Panc1 (cell line): ENCODE results near the gene SPEM1. TPM values are rescaled to one million over a fixed set of nuclear protein-coding genes. Genes with fewer than 3 reads are reported as not detected.
A peak's percentile ranks its signal among the peaks of the same experiment; 100 is the strongest.

Experiments used
- ATAC-seq: fragments of 200-7000 bp; cut with Tn5 transposase; 2 replicates; pipeline ENCODE4 v1.9.1; 2020; ENCODE audit warnings: mild to moderate bottlenecking, moderate library complexity
- BruUV-seq: library from RNA; stranded (reverse); fragments of 400-500 nt; replicated peaks from 2 replicates; lab custom pipeline; 2021; lab: Mats Ljungman, UMichigan
- CTCF ChIA-PET: fragments of 300-600 bp; sonication (Branson Sonifier 250); formaldehyde crosslinking; loops from one replicate; lab custom pipeline; 2022; ENCODE audit warnings: antibody characterized with exemption; lab: Charles Lee
- POLR2A ChIA-PET: fragments of 300-600 bp; sonication (Branson Sonifier 250); formaldehyde crosslinking; loops from one replicate; lab custom pipeline; 2022; ENCODE audit warnings: antibody characterized with exemption; lab: Charles Lee
- DNase-seq: peaks from one replicate; pipeline ENCODE4 v3.0.0-alpha.2; 2010; ENCODE audit warnings: low read depth, low spot score
- H3K27ac ChIP-seq: 2 replicates; pipeline ENCODE4 v1.5.1; 2011; ENCODE audit warnings: mild to moderate bottlenecking, low read length, inconsistent platforms
- H3K27me3 ChIP-seq: fragments of 200-500 bp; sonication (Bioruptor generic); 2 replicates; pipeline ENCODE4 v1.6.0; 2014; ENCODE audit warnings: low read length, inconsistent platforms; ENCODE audit not compliant: control insufficient read depth, insufficient read depth
- H3K36me3 ChIP-seq: fragments of 200-500 bp; sonication (Bioruptor generic); 2 replicates; pipeline ENCODE4 v1.5.1; 2014; ENCODE audit warnings: inconsistent platforms, mild to moderate bottlenecking, low read length, moderate library complexity; ENCODE audit not compliant: control insufficient read depth, insufficient read depth
- H3K4me1 ChIP-seq: 2 replicates; pipeline ENCODE4 v1.5.1; 2011; ENCODE audit warnings: inconsistent platforms, mild to moderate bottlenecking, low read length, moderate library complexity; ENCODE audit not compliant: control insufficient read depth, insufficient read depth
- H3K4me3 ChIP-seq, 2 experiments: 2 replicates each; pipeline ENCODE4 v1.5.1; 2011 to 2012; ENCODE audit warnings: low read depth in 2 of 2, low read length in 2 of 2, mild to moderate bottlenecking in 2 of 2, inconsistent platforms in 1 of 2, moderate library complexity in 1 of 2
- H3K9me3 ChIP-seq: fragments of 200-500 bp; sonication (Bioruptor generic); 2 replicates; pipeline ENCODE4 v1.5.1; 2014; ENCODE audit warnings: low read depth, mild to moderate bottlenecking, inconsistent platforms, low read length, moderate library complexity; ENCODE audit not compliant: control insufficient read depth, insufficient read depth
- POLR2AphosphoS5 ChIP-seq: IDR thresholded peaks from 2 replicates; pipeline ENCODE4 v1.6.1; 2012; ENCODE audit warnings: mild to moderate bottlenecking, low read depth, low read length, moderate library complexity
- SIN3A ChIP-seq: IDR thresholded peaks from 2 replicates; pipeline ENCODE4 v1.6.1; 2012; ENCODE audit warnings: low read depth, mild to moderate bottlenecking, low read length, moderate library complexity, borderline replicate concordance; ENCODE audit not compliant: insufficient read depth
- TCF7L2 ChIP-seq: IDR thresholded peaks from 2 replicates; pipeline ENCODE4 v1.6.1; 2011; ENCODE audit warnings: mild to moderate bottlenecking, low read depth, low read length, inconsistent platforms
- in situ Hi-C: cut with HindIII; loops from 2 replicates; pipeline ENCODE4 v1.10.0; 2016; ENCODE audit warnings: low sequenced_read_pairs, low pct_unique_long_range_greater_than_20kb
- intact Hi-C: fragments of 100-400 bp; cut with micrococcal nuclease; formaldehyde crosslinking; loops from one replicate; pipeline ENCODE4 v1.10.0; 2022; ENCODE audit not compliant: unreplicated experiment
- total RNA-seq: library from RNA; stranded (reverse); gene quantifications from one replicate; pipeline ENCODE4 v1.2.1, GENCODE V29; 2021; ENCODE audit not compliant: unreplicated experiment
- TF ChIP-seq, protein P1 (sequence below), 2 experiments: IDR thresholded peaks; 2 replicates each; pipeline ENCODE4 v1.6.1; 2011 to 2012; ENCODE audit warnings: low read depth in 2 of 2, control low read depth in 1 of 2, low read length in 1 of 2, mild to moderate bottlenecking in 1 of 2, moderate library complexity in 1 of 2; ENCODE audit not compliant: insufficient read depth in 1 of 2
- TF ChIP-seq, protein P2 (sequence below): fragments of 450-650 bp; IDR thresholded peaks from 2 replicates; pipeline ENCODE4 v1.5.1; 2017; ENCODE audit warnings: mild to moderate bottlenecking

Gene SPEM1
- total RNA-seq, 1 experiment from 2014 or later: not detected

DNA sequence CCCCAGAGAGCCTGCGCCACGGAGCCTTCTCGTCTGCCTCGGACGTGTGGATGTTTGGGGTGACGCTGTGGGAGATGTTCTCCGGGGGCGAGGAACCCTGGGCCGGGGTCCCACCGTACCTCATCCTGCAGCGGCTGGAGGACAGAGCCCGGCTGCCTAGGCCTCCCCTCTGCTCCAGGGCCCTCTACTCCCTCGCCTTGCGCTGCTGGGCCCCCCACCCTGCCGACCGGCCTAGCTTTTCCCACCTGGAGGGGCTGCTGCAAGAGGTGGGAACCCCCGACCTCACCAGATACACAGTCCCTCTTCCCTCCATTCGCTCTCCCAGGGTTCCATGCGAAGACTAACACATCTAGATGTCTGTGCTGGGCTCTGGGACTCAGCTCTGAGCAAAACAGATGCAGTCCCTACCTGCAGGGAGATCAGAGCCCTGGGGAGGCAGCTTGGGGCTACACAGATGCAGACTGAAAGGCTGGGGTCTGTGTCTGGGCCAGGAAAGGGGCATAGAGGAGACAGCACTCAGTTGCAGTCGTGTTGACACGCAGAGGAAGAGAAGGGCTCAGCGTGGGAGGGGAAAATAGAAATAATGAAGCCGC, 35.5 kb upstream of the SPEM1 start:
- no peak overlapping the region for H3K4me3 ChIP-seq
- CTCF ChIA-PET: no interaction called here
- no peak for DNase-seq
- POLR2A ChIA-PET: interaction anchor here (0.6 to 0.7 kb wide), 2 partner anchors 31 to 99 kb away, joined by 8 to 9 read pairs; partner anchors contain the start of gene POLR2A
- ATAC-seq: no peak
- H3K36me3 ChIP-seq: peaks cover 2% of the 10 kb centered on the region; the same call in 1 of the 2 replicates
- H3K4me1 ChIP-seq: no peaks in the 10 kb centered on the region
- no peaks in the 10 kb centered on the region for H3K9me3 ChIP-seq
- TF ChIP-seq POLR2AphosphoS5 (no peak), SIN3A (no peak)
- TF ChIP-seq, protein P1, sequence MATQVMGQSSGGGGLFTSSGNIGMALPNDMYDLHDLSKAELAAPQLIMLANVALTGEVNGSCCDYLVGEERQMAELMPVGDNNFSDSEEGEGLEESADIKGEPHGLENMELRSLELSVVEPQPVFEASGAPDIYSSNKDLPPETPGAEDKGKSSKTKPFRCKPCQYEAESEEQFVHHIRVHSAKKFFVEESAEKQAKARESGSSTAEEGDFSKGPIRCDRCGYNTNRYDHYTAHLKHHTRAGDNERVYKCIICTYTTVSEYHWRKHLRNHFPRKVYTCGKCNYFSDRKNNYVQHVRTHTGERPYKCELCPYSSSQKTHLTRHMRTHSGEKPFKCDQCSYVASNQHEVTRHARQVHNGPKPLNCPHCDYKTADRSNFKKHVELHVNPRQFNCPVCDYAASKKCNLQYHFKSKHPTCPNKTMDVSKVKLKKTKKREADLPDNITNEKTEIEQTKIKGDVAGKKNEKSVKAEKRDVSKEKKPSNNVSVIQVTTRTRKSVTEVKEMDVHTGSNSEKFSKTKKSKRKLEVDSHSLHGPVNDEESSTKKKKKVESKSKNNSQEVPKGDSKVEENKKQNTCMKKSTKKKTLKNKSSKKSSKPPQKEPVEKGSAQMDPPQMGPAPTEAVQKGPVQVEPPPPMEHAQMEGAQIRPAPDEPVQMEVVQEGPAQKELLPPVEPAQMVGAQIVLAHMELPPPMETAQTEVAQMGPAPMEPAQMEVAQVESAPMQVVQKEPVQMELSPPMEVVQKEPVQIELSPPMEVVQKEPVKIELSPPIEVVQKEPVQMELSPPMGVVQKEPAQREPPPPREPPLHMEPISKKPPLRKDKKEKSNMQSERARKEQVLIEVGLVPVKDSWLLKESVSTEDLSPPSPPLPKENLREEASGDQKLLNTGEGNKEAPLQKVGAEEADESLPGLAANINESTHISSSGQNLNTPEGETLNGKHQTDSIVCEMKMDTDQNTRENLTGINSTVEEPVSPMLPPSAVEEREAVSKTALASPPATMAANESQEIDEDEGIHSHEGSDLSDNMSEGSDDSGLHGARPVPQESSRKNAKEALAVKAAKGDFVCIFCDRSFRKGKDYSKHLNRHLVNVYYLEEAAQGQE (IDR thresholded peaks at IDR 0.05; ENCODE audit: insufficient read depth in 1 of 2, low read depth in 2 of 2, low read length in 1 of 2): no peak
- intact Hi-C loops (no loop called here), in situ Hi-C loops (no loop called here)
- no peak overlapping the region for H3K27ac ChIP-seq
- BruUV-seq: no TSS peak
- H3K27me3 ChIP-seq: no peaks in the 10 kb centered on the region

DNA sequence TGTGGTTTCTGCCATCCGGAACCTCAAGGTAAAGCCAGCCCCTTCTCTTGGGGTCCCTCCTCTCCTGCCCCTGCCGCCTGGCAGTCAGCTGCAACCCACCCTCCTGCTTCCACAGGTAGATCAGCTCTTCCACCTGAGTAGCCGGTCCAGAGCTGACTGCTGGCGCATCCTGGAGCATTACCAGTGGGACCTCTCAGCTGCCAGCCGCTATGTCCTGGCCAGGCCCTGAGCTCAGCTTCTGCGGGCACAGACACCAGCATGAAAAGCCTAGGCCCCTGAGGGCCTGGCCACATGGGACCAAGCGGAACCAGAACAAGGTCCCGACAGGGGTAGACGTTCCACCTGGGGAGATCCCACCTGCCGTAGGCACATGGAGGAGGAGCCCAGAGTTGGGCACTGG, 31.3 kb upstream of the SPEM1 start:
- Histone ChIP-seq H3K4me1 (no peaks in the 10 kb centered on the region), H3K27ac (no peak overlapping the region), H3K9me3 (no peaks in the 10 kb centered on the region), H3K27me3 (no peaks in the 10 kb centered on the region), H3K36me3 (no peaks in the 10 kb centered on the region), H3K4me3 (no peak overlapping the region)
- DNase-seq (no peak), ATAC-seq (no peak)
- ChIA-PET CTCF (no interaction called here), POLR2A (no interaction called here)
- intact Hi-C loops: no loop called here
- TF ChIP-seq TCF7L2: no peak
- TF ChIP-seq POLR2AphosphoS5: no peak
- BruUV-seq: no TSS peak
- in situ Hi-C loops: no loop called here

DNA sequence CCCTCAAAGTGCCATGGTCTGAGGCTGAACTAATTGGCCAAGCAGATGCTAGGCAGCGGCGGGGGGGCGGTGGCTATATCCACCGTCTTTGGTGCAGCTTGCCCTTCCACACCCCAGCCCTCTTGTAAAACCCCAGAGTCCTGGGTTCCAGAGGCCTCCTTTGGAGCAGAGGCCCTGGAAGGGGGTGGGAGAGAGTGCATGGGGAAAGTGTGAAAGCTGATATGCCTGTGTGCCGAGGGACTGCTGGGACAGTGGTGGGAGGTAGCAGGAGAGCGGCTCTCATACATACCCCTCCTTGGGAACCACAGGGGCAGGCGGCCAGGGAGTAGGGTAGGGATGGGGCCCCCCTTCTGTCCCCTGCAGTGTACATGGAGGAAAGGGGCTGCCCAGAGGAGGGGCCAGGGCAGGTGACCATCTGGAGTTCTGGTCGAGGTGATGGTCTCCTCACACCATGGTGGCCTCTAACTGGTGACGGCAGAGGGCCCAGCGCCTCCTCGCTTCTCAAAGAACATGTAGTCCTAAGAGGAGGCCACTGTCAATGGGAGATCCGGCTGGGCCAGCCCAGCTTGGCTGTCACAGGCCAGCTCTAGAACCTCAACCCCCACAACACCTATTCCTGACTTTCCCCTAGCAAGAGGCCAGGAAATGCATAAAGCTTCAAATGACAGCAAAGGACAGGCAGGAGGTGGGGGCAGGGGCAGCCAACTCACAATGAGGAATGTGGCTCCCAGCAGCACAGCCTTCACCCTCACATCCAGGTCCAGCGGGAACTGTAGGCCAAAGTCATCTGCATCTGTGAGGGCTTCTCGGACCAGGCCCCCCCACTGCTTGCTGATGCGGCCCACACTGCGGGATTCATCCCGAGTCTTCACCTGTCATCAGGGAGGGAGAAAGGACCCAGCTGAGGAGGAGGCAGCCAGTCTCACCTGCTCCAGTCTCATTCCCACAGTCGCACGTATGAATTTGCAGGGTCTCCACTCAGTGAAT, 29.9 kb upstream of the SPEM1 start:
- no peak overlapping the region for H3K27ac ChIP-seq
- H3K27me3 ChIP-seq: no peaks in the 10 kb centered on the region
- POLR2A ChIA-PET: no interaction called here
- ATAC-seq (no peak), DNase-seq (no peak)
- no peaks in the 10 kb centered on the region for H3K36me3 ChIP-seq
- in situ Hi-C loops: no loop called here
- TF ChIP-seq, protein P2, sequence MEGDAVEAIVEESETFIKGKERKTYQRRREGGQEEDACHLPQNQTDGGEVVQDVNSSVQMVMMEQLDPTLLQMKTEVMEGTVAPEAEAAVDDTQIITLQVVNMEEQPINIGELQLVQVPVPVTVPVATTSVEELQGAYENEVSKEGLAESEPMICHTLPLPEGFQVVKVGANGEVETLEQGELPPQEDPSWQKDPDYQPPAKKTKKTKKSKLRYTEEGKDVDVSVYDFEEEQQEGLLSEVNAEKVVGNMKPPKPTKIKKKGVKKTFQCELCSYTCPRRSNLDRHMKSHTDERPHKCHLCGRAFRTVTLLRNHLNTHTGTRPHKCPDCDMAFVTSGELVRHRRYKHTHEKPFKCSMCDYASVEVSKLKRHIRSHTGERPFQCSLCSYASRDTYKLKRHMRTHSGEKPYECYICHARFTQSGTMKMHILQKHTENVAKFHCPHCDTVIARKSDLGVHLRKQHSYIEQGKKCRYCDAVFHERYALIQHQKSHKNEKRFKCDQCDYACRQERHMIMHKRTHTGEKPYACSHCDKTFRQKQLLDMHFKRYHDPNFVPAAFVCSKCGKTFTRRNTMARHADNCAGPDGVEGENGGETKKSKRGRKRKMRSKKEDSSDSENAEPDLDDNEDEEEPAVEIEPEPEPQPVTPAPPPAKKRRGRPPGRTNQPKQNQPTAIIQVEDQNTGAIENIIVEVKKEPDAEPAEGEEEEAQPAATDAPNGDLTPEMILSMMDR: no peak
- TF ChIP-seq, protein P1 (IDR thresholded peaks at IDR 0.05; ENCODE audit: insufficient read depth in 1 of 2, low read depth in 2 of 2, low read length in 1 of 2): no peak
- no peak for TF ChIP-seq SIN3A
- TF ChIP-seq TCF7L2: no peak
- no peak for TF ChIP-seq POLR2AphosphoS5
- no peaks in the 10 kb centered on the region for H3K4me1 ChIP-seq
- H3K9me3 ChIP-seq: no peaks in the 10 kb centered on the region
- no peak overlapping the region for H3K4me3 ChIP-seq
- BruUV-seq: TSS peak; percentile 76
- intact Hi-C loops: no loop called here
- CTCF ChIA-PET: no interaction called here
